NT2/D1 (cell line): Measurements from ENCODE around the gene PDGFD.

Experiments used
- DNase-seq: peaks from one replicate; pipeline ENCODE4 v3.0.0-alpha.2; 2011; ENCODE audit warnings: low read depth, low spot score
- H3K27me3 ChIP-seq: 2 replicates; pipeline ENCODE4 v1.6.0; 2011; ENCODE audit warnings: mild to moderate bottlenecking; ENCODE audit not compliant: insufficient read length, insufficient read depth
- H3K36me3 ChIP-seq: 2 replicates; pipeline ENCODE4 v1.6.1; 2011; ENCODE audit warnings: mild to moderate bottlenecking, low read length, mixed read lengths; ENCODE audit not compliant: insufficient read depth, insufficient read length
- H3K4me1 ChIP-seq: 2 replicates; pipeline ENCODE4 v1.5.1; 2011; ENCODE audit not compliant: insufficient read depth, insufficient read length
- H3K4me3 ChIP-seq: 2 replicates; pipeline ENCODE4 v1.5.1; 2011; ENCODE audit warnings: low read depth; ENCODE audit not compliant: insufficient read length
- H3K9ac ChIP-seq: 2 replicates; pipeline ENCODE4 v1.6.0; 2011; ENCODE audit warnings: low read depth; ENCODE audit not compliant: insufficient read length
- H3K9me3 ChIP-seq: 2 replicates; pipeline ENCODE4 v1.5.1; 2011; ENCODE audit warnings: mild to moderate bottlenecking, low read length; ENCODE audit not compliant: insufficient read depth
- SUZ12 ChIP-seq: IDR thresholded peaks from 2 replicates; pipeline ENCODE4 v1.6.1; 2011; ENCODE audit not compliant: insufficient read length, insufficient read depth; ENCODE audit errors: extremely low read depth
- YY1 ChIP-seq: IDR thresholded peaks from 2 replicates; pipeline ENCODE4 v1.6.1; 2011; ENCODE audit not compliant: insufficient read length, insufficient read depth
- ZNF274 ChIP-seq: IDR thresholded peaks from 2 replicates; pipeline ENCODE4 v1.6.1; 2011; ENCODE audit warnings: mild to moderate bottlenecking, low read depth, low read length

PDGFD gene

GRCh38 chr11:103877221-103877620, 286.7 kb downstream of the PDGFD start:
- no peak for DNase-seq
- Histone ChIP-seq H3K36me3 (no peaks in the 10 kb centered on the region), H3K4me3 (no peak overlapping the region), H3K9me3 (no peaks in the 10 kb centered on the region), H3K4me1 (no peaks in the 10 kb centered on the region), H3K27me3 (no peaks in the 10 kb centered on the region), H3K9ac (no peak overlapping the region)
- TF ChIP-seq ZNF274 (no peak), SUZ12 (no peak), YY1 (no peak)

GRCh38 chr11:103875855-103876510, 288.0 kb downstream of the PDGFD start:
- H3K4me1 ChIP-seq = no peaks in the 10 kb centered on the region

GRCh38 chr11:103872748-103873147, 291.2 kb downstream of the PDGFD start:
- H3K27me3 ChIP-seq = no peaks in the 10 kb centered on the region
- no peak for TF ChIP-seq SUZ12
- TF ChIP-seq ZNF274 = no peak
- TF ChIP-seq YY1 = no peak
- H3K9me3 ChIP-seq = no peaks in the 10 kb centered on the region
- H3K9ac ChIP-seq = no peak overlapping the region
- H3K36me3 ChIP-seq = no peaks in the 10 kb centered on the region
- no peaks in the 10 kb centered on the region for H3K4me1 ChIP-seq
- no peak for DNase-seq
- H3K4me3 ChIP-seq = no peak overlapping the region

More at GRCh38 chr11:103875855-103876510, 288.0 kb downstream of the PDGFD start:
- Histone ChIP-seq H3K9ac (no peak overlapping the region), H3K27me3 (no peaks in the 10 kb centered on the region), H3K36me3 (no peaks in the 10 kb centered on the region), H3K9me3 (no peaks in the 10 kb centered on the region), H3K4me3 (no peak overlapping the region)
- DNase-seq = no peak
- TF ChIP-seq ZNF274 (no peak), YY1 (no peak), SUZ12 (no peak)

GRCh38 chr11:103871923-103872551, 291.9 kb downstream of the PDGFD start:
- no peak for DNase-seq
- H3K9ac ChIP-seq = no peak overlapping the region
- no peaks in the 10 kb centered on the region for H3K36me3 ChIP-seq
- no peaks in the 10 kb centered on the region for H3K4me1 ChIP-seq
- TF ChIP-seq YY1 (no peak), ZNF274 (no peak), SUZ12 (no peak)
- H3K9me3 ChIP-seq = no peaks in the 10 kb centered on the region
- no peaks in the 10 kb centered on the region for H3K27me3 ChIP-seq
- no peak overlapping the region for H3K4me3 ChIP-seq

- Histone ChIP-seq H3K4me1 (no peaks in the 10 kb centered on the region), H3K4me3 (no peak overlapping the region), H3K36me3 (no peaks in the 10 kb centered on the region), H3K27me3 (no peaks in the 10 kb centered on the region), H3K9me3 (no peaks in the 10 kb centered on the region), H3K9ac (no peak overlapping the region)
- no peak for DNase-seq
- TF ChIP-seq SUZ12 (no peak), ZNF274 (no peak), YY1 (no peak)
Observed at GRCh38 chr11:103870821-103871309, 293.1 kb downstream of the PDGFD start.

- Histone ChIP-seq H3K4me3 (no peak overlapping the region), H3K9me3 (no peaks in the 10 kb centered on the region), H3K9ac (no peak overlapping the region), H3K4me1 (no peaks in the 10 kb centered on the region), H3K36me3 (no peaks in the 10 kb centered on the region), H3K27me3 (no peaks in the 10 kb centered on the region)
- TF ChIP-seq SUZ12 (no peak), ZNF274 (no peak), YY1 (no peak)
- DNase-seq = no peak
Observed at GRCh38 chr11:103867481-103867880, 296.5 kb downstream of the PDGFD start.

- Histone ChIP-seq H3K4me1 (no peaks in the 10 kb centered on the region), H3K27me3 (no peaks in the 10 kb centered on the region), H3K9ac (no peak overlapping the region)
Observed at GRCh38 chr11:103863497-103863896, 300.4 kb downstream of the PDGFD start.

More at GRCh38 chr11:103863497-103863896, 300.4 kb downstream of the PDGFD start:
- DNase-seq = no peak
- Histone ChIP-seq H3K9me3 (no peaks in the 10 kb centered on the region), H3K36me3 (no peaks in the 10 kb centered on the region), H3K4me3 (no peak overlapping the region)
- TF ChIP-seq YY1 (no peak), ZNF274 (no peak), SUZ12 (no peak)
